ENCODE data around the gene CCDC50.

The CCDC50 gene

GRCh38 chr3:191382661-191383060, 53.5 kb downstream of the CCDC50 start:
- DNase-seq: no peak

GRCh38 chr3:191383124-191383523, 53.9 kb downstream of the CCDC50 start:
- DNase-seq: no peak

- DNase-seq: no peak
Measured at GRCh38 chr3:191385101-191385500, 55.9 kb downstream of the CCDC50 start.

GRCh38 chr3:191387441-191388077, 58.4 kb downstream of the CCDC50 start:
- no peak for DNase-seq

- DNase-seq: no peak
Measured at GRCh38 chr3:191388823-191389222, 59.6 kb downstream of the CCDC50 start.

- no peak for DNase-seq
Measured at GRCh38 chr3:191390580-191390979, 61.4 kb downstream of the CCDC50 start.

- no peak for DNase-seq
Measured at GRCh38 chr3:191391861-191392808, 62.9 kb downstream of the CCDC50 start.

GRCh38 chr3:191393146-191393545, 64.0 kb downstream of the CCDC50 start:
- DNase-seq: no peak

GRCh38 chr3:191397771-191398170, 68.6 kb downstream of the CCDC50 start:
- no peak for DNase-seq

- no peak for DNase-seq
Measured at GRCh38 chr3:191398607-191399006, 69.4 kb downstream of the CCDC50 start.

- DNase-seq: no peak
Measured at GRCh38 chr3:191399918-191400317, 70.7 kb downstream of the CCDC50 start.

- DNase-seq: peak; percentile 39
Measured at GRCh38 chr3:191401775-191402357, 72.7 kb downstream of the CCDC50 start.

GRCh38 chr3:191409791-191410359, 80.7 kb downstream of the CCDC50 start:
- DNase-seq: no peak

GRCh38 chr3:191412759-191413158, 83.6 kb downstream of the CCDC50 start:
- peak; percentile 72 for DNase-seq

- no peak for DNase-seq
Measured at GRCh38 chr3:191414286-191414685, 85.1 kb downstream of the CCDC50 start.

- peak; percentile 36 for DNase-seq
Measured at GRCh38 chr3:191414732-191415131, 85.5 kb downstream of the CCDC50 start.

- no peak for DNase-seq
Measured at GRCh38 chr3:191415566-191415965, 86.4 kb downstream of the CCDC50 start.

- DNase-seq: no peak
Measured at GRCh38 chr3:191417457-191417729, 88.2 kb downstream of the CCDC50 start.

- no peak for DNase-seq
Measured at GRCh38 chr3:191420771-191421170, 91.6 kb downstream of the CCDC50 start.

GRCh38 chr3:191424881-191425280, 95.7 kb downstream of the CCDC50 start:
- peak; percentile 60 for DNase-seq

GRCh38 chr3:191425322-191425734, 96.1 kb downstream of the CCDC50 start:
- peak; percentile 83 for DNase-seq

GRCh38 chr3:191426311-191426710, 97.1 kb downstream of the CCDC50 start:
- DNase-seq: peak; percentile 9

- no peak for DNase-seq
Measured at GRCh38 chr3:191428177-191428576, 99.0 kb downstream of the CCDC50 start.

- no peak for DNase-seq
Measured at GRCh38 chr3:191430103-191430502, 100.9 kb downstream of the CCDC50 start.

All from NCI-H69 (cell line).